OCI-LY1 (cell line): ENCODE results near the gene KCNT2.

Experiments
- H2AFZ ChIP-seq: fragments of 200-600 bp; sonication (generic), shearing (Covaris generic); 2 replicates; pipeline ENCODE4 v1.6.0; 2014; ENCODE audit warnings: antibody characterized with exemption, mild to moderate bottlenecking, low read length
- H3F3A ChIP-seq: fragments of 200-600 bp; sonication (generic), shearing (Covaris generic); 2 replicates; pipeline ENCODE4 v1.6.0; 2014; ENCODE audit warnings: mild to moderate bottlenecking, antibody characterized with exemption, low read length, moderate library complexity; ENCODE audit not compliant: insufficient read depth
- H3K27ac ChIP-seq: fragments of 200-600 bp; sonication (generic); 2 replicates; pipeline ENCODE4 v1.5.1; 2014; ENCODE audit warnings: low read length, mixed run types, mild to moderate bottlenecking, low read depth; ENCODE audit not compliant: poor library complexity, severe bottlenecking
- H3K27me3 ChIP-seq: fragments of 200-600 bp; sonication (generic); 2 replicates; pipeline ENCODE4 v1.6.0; 2014; ENCODE audit warnings: antibody characterized with exemption, mild to moderate bottlenecking, low read length, moderate library complexity; ENCODE audit not compliant: insufficient read depth
- H3K36me3 ChIP-seq: fragments of 200-600 bp; sonication (generic); 2 replicates; pipeline ENCODE4 v1.6.1; 2014; ENCODE audit warnings: mild to moderate bottlenecking, antibody characterized with exemption, low read length, moderate library complexity, mixed read lengths; ENCODE audit not compliant: insufficient read depth
- H3K4me1 ChIP-seq: fragments of 200-600 bp; sonication (generic); 2 replicates; pipeline ENCODE4 v1.5.1; 2014; ENCODE audit warnings: mild to moderate bottlenecking, low read length, moderate library complexity; ENCODE audit not compliant: insufficient read depth, severe bottlenecking
- H3K4me2 ChIP-seq: fragments of 200-600 bp; sonication (generic), shearing (Covaris generic); 2 replicates; pipeline ENCODE4 v1.6.1; 2014; ENCODE audit warnings: low read length
- H3K4me3 ChIP-seq: fragments of 200-600 bp; sonication (generic); 2 replicates; pipeline ENCODE4 v1.5.1; 2014; ENCODE audit warnings: low read length, low read depth, mild to moderate bottlenecking, mixed read lengths; ENCODE audit not compliant: poor library complexity, severe bottlenecking
- H3K79me2 ChIP-seq: fragments of 200-600 bp; shearing (Covaris generic); 2 replicates; pipeline ENCODE4 v1.6.1; 2016; ENCODE audit warnings: mixed run types, low read length, mixed read lengths; ENCODE audit not compliant: insufficient read depth
- H3K9ac ChIP-seq: fragments of 200-600 bp; sonication (generic), shearing (Covaris generic); 2 replicates; pipeline ENCODE4 v1.6.1; 2014; ENCODE audit warnings: mild to moderate bottlenecking, low read length, mixed read lengths
- H3K9me2 ChIP-seq: fragments of 200-600 bp; sonication (generic), shearing (Covaris generic); 2 replicates; pipeline ENCODE4 v1.6.1; 2014; ENCODE audit warnings: low read depth, mild to moderate bottlenecking, low read length, mixed read lengths
- H3K9me3 ChIP-seq: fragments of 200-600 bp; shearing (Covaris generic); 2 replicates; pipeline ENCODE4 v1.6.1; 2014; ENCODE audit warnings: low read length, mixed read lengths
- H4K20me1 ChIP-seq: fragments of 200-600 bp; sonication (generic), shearing (Covaris generic); 2 replicates; pipeline ENCODE4 v1.6.0; 2016; ENCODE audit warnings: mild to moderate bottlenecking, low read length; ENCODE audit not compliant: insufficient read depth
- CTCF ChIP-seq: fragments of 200-600 bp; sonication (generic), shearing (Covaris generic); IDR thresholded peaks from 2 replicates; pipeline ENCODE4 v1.5.1; 2017; ENCODE audit warnings: mild to moderate bottlenecking, antibody characterized with exemption, low read length, moderate library complexity, mixed read lengths
- EZH2 ChIP-seq: fragments of 200-600 bp; sonication (generic), shearing (Covaris generic); IDR thresholded peaks from 2 replicates; pipeline ENCODE4 v1.8.0; 2017; ENCODE audit warnings: borderline replicate concordance, mixed run types, mild to moderate bottlenecking, antibody characterized with exemption, low read length, moderate library complexity, mixed read lengths

KCNT2 gene

DNA sequence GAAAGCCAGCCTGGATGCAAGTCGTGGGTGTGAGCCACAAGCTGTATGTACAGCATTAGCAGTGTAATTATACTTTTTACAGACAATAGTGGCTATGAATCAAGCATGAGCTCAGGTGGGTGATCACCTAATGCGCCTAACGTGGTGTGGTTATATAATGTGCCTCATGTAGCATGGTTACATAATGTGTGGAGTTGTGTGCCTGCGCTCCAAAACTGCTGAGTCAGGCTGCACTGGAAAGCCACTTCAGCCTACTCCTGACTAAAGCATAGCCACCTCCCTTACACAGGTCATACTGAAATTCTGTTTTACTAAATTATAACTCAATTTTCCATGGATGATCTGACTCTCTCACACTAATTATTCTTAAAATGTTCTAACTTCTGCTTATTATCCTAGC, 69.8 kb downstream of the KCNT2 start:
- H2AFZ ChIP-seq = no peak overlapping the region
- no peaks in the 10 kb centered on the region for H3F3A ChIP-seq
- H3K9me2 ChIP-seq = no peaks in the 10 kb centered on the region
- H3K9me3 ChIP-seq = peaks cover 17% of the 10 kb centered on the region; the same call in 1 of the 2 replicates
- no peaks in the 10 kb centered on the region for H4K20me1 ChIP-seq
- TF ChIP-seq EZH2 = no peak
- TF ChIP-seq CTCF = no peak
- H3K36me3 ChIP-seq = no peaks in the 10 kb centered on the region
- H3K27me3 ChIP-seq = no peaks in the 10 kb centered on the region
- no peak overlapping the region for H3K4me3 ChIP-seq
- no peaks in the 10 kb centered on the region for H3K79me2 ChIP-seq
- no peaks in the 10 kb centered on the region for H3K4me1 ChIP-seq
- H3K27ac ChIP-seq = no peak overlapping the region
- H3K4me2 ChIP-seq = no peak overlapping the region
- no peak overlapping the region for H3K9ac ChIP-seq

DNA sequence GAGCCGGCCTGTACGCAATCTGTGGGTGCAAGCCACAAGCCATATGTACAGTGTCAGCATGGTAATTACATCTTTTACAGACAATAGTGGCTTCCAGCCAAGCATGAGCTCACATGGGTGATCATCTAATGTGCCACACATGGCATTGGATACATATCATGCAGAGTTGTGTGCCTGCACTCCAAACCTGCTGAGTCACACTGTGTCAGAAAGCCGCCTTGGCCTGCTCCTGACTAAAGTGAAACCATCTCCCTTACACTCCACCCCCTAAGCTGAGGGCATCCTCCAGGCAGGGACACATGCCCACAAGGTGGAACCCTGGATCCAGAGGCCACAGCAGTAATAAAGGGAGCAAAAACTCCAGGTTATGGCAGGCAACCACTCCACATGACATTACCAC, 72.5 kb downstream of the KCNT2 start:
- no peak overlapping the region for H3K27ac ChIP-seq
- no peaks in the 10 kb centered on the region for H3K4me1 ChIP-seq
- H3K4me3 ChIP-seq = no peak overlapping the region
- no peaks in the 10 kb centered on the region for H3K79me2 ChIP-seq
- H3K27me3 ChIP-seq = no peaks in the 10 kb centered on the region
- TF ChIP-seq CTCF = no peak
- peaks cover 17% of the 10 kb centered on the region; the same call in 1 of the 2 replicates for H3K9me3 ChIP-seq
- H2AFZ ChIP-seq = no peak overlapping the region
- no peaks in the 10 kb centered on the region for H4K20me1 ChIP-seq
- H3F3A ChIP-seq = no peaks in the 10 kb centered on the region
- no peaks in the 10 kb centered on the region for H3K9me2 ChIP-seq
- H3K9ac ChIP-seq = no peak overlapping the region
- H3K36me3 ChIP-seq = no peaks in the 10 kb centered on the region
- no peak overlapping the region for H3K4me2 ChIP-seq

DNA sequence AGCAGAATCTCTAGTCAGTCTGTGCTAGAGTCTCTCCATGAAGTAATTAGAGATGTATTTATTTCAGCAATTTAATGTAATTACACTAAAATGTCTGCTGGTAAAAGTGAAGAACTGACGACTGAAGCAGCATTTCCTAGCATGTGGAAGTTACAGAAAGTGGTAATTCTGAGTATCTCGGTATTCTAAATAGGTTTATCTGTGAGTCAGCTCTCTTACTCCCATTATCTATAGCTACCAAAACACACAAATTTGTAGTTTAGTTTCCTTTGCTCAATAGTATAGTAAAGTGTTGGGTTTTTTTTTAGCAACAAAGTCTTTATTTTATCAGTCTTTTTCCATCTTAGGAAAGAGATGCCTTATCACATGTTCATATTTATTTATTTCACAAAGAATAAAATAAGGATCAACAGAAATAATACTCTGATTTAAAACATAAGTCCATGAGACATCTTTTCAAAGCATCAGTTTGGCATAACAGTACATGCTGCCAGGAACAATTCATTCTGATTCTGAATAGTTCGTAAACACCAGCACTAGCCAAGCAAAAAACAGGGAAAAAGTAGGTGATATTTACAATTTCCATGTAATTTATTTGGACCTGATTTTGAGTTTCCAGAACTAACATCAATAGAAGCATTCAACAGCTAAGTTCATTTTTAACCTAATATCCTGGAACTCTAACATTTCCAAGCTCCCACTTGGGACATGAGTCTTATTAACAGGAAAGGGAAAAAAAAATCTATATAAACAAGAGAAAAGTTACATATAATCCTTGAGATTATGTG, 76.3 kb downstream of the KCNT2 start:
- no peak overlapping the region for H3K4me3 ChIP-seq
- H3K9ac ChIP-seq = no peak overlapping the region
- no peaks in the 10 kb centered on the region for H3F3A ChIP-seq
- peaks cover 10% of the 10 kb centered on the region; the same call in 1 of the 2 replicates for H3K9me3 ChIP-seq
- no peak overlapping the region for H3K4me2 ChIP-seq
- H3K27ac ChIP-seq = no peak overlapping the region
- H3K79me2 ChIP-seq = no peaks in the 10 kb centered on the region
- no peaks in the 10 kb centered on the region for H4K20me1 ChIP-seq
- H3K27me3 ChIP-seq = no peaks in the 10 kb centered on the region
- H2AFZ ChIP-seq = no peak overlapping the region
- H3K4me1 ChIP-seq = no peaks in the 10 kb centered on the region
- TF ChIP-seq CTCF = no peak
- no peak for TF ChIP-seq EZH2
- no peaks in the 10 kb centered on the region for H3K36me3 ChIP-seq
- no peaks in the 10 kb centered on the region for H3K9me2 ChIP-seq
